CD14-positive monocyte (primary cell): Measurements from ENCODE around the gene BEST2. TPM values are rescaled to one million over a fixed set of nuclear protein-coding genes. Genes with fewer than 3 reads are reported as not detected.

Experiments used
- DNase-seq, 3 donors: peaks; one replicate each; pipeline ENCODE4 v3.0.0-alpha.2; 2011 to 2022
- H2AFZ ChIP-seq: 2 replicates; pipeline ENCODE4 v1.6.0; 2012; ENCODE audit warnings: mild to moderate bottlenecking, low read depth, low read length, inconsistent platforms; ENCODE audit not compliant: insufficient read depth, poor library complexity, severe bottlenecking
- H3K27ac ChIP-seq, 2 donors: 1 replicate in 1 of 2; 2 replicates in 1 of 2; pipeline ENCODE4 v1.5.1; 2012 to 2013; ENCODE audit warnings: low read length in 2 of 2, control low read depth in 1 of 2, inconsistent platforms in 1 of 2, low read depth in 1 of 2, mild to moderate bottlenecking in 1 of 2
- H3K27me3 ChIP-seq, 2 donors: one replicate each; pipeline versions ENCODE4 v1.6.0 to v1.6.1; 2011 to 2013; ENCODE audit warnings: low read length in 2 of 2; ENCODE audit not compliant: control insufficient read depth in 2 of 2, insufficient read depth in 2 of 2
- H3K36me3 ChIP-seq, 2 donors: replicated peaks in 1 of 2; 1 replicate in 1 of 2; 2 replicates in 1 of 2; pipeline versions ENCODE4 v1.5.1 to v1.6.1; 2012 to 2013; ENCODE audit warnings: low read length in 2 of 2, control low read depth in 1 of 2, inconsistent platforms in 1 of 2, mild to moderate bottlenecking in 1 of 2; ENCODE audit not compliant: insufficient read depth in 2 of 2, control insufficient read depth in 1 of 2
- H3K4me1 ChIP-seq, 2 donors: 1 replicate in 1 of 2; 2 replicates in 1 of 2; pipeline versions ENCODE4 v1.5.1 to v1.6.1; 2012 to 2013; ENCODE audit warnings: low read length in 2 of 2, control low read depth in 1 of 2, inconsistent platforms in 1 of 2, mild to moderate bottlenecking in 1 of 2, moderate library complexity in 1 of 2; ENCODE audit not compliant: insufficient read depth in 2 of 2, control insufficient read depth in 1 of 2
- H3K4me2 ChIP-seq: replicated peaks from 2 replicates; pipeline ENCODE3; 2012; ENCODE audit warnings: low read length, moderate library complexity, mild to moderate bottlenecking; ENCODE audit not compliant: poor library complexity, severe bottlenecking; ENCODE audit errors: extremely low read depth
- H3K4me3 ChIP-seq, 3 experiments: fragments of 200-600 bp in 1 of 3; sonication (generic) in 1 of 3; replicated peaks in 1 of 3; 1 replicate in 2 of 3; 2 replicates in 1 of 3; pipeline ENCODE4 v1.5.1; 2011 to 2013; ENCODE audit warnings: low read length in 3 of 3, mild to moderate bottlenecking in 3 of 3, control low read depth in 2 of 3, low read depth in 2 of 3, inconsistent platforms in 1 of 3, moderate library complexity in 1 of 3
- H3K79me2 ChIP-seq: 2 replicates; pipeline ENCODE4 v1.6.0; 2012; ENCODE audit warnings: mild to moderate bottlenecking, control low read depth, inconsistent platforms, low read length, moderate library complexity; ENCODE audit not compliant: insufficient read depth
- H3K9ac ChIP-seq: 2 replicates; pipeline ENCODE4 v1.6.0; 2017; ENCODE audit warnings: low read length, mild to moderate bottlenecking; ENCODE audit not compliant: insufficient read depth, poor library complexity, severe bottlenecking
- H3K9me3 ChIP-seq, 2 donors: replicated peaks in 1 of 2; 1 replicate in 1 of 2; 2 replicates in 1 of 2; pipeline versions ENCODE4 v1.5.1 to v1.6.1; 2012 to 2013; ENCODE audit warnings: low read length in 2 of 2, control low read depth in 1 of 2; ENCODE audit not compliant: control insufficient read depth in 1 of 2, insufficient read depth in 1 of 2
- H4K20me1 ChIP-seq: 2 replicates; pipeline ENCODE4 v1.6.0; 2012; ENCODE audit warnings: mild to moderate bottlenecking, low read length, control low read depth, moderate library complexity; ENCODE audit not compliant: insufficient read depth
- H3K27ac Mint-ChIP-seq, 7 donors: one replicate each; pipeline ENCODE4 v1.8.0; 2020; ENCODE audit warnings: mild to moderate bottlenecking in 7 of 7, mixed read lengths in 7 of 7, moderate library complexity in 6 of 7, inconsistent platforms in 2 of 7
- H3K27me3 Mint-ChIP-seq, 3 donors: one replicate each; pipeline ENCODE4 v1.8.0; 2021 to 2022; ENCODE audit warnings: low read depth in 3 of 3, mild to moderate bottlenecking in 3 of 3, mixed read lengths in 3 of 3, moderate library complexity in 3 of 3, inconsistent platforms in 1 of 3
- H3K36me3 Mint-ChIP-seq, 2 donors: one replicate each; pipeline ENCODE4 v1.8.0; 2020; ENCODE audit warnings: mixed read lengths in 2 of 2, inconsistent platforms in 1 of 2, mild to moderate bottlenecking in 1 of 2
- H3K4me1 Mint-ChIP-seq: one replicate; pipeline ENCODE4 v1.8.0; 2020; ENCODE audit warnings: mild to moderate bottlenecking, mixed read lengths
- H3K4me3 Mint-ChIP-seq, 2 donors: one replicate each; pipeline ENCODE4 v1.8.0; 2020; ENCODE audit warnings: mild to moderate bottlenecking in 2 of 2, mixed read lengths in 2 of 2, moderate library complexity in 1 of 2
- H3K9me3 Mint-ChIP-seq, 7 donors: one replicate each; pipeline ENCODE4 v1.8.0; 2020 to 2022; ENCODE audit warnings: mixed read lengths in 7 of 7, mild to moderate bottlenecking in 6 of 7, moderate library complexity in 6 of 7, inconsistent platforms in 2 of 7
- WGBS: methylation state at CpG from one replicate; pipeline ENCODE4 v1.1.5; 2013; ENCODE audit warnings: missing lambda C conversion rate; ENCODE audit not compliant: insufficient coverage; 5-methylcytosine and 5-hydroxymethylcytosine counted together
- intact Hi-C, 2 donors: fragments of 100-400 bp; cut with micrococcal nuclease; formaldehyde crosslinking; loops; one replicate each; pipeline versions ENCODE4 v1.15.0 to v1.15.1; 2023
- polyA plus RNA-seq, 3 donors: library from polyadenylated mRNA; depleted of rRNA in 1 of 3; unstranded in 2 of 3; stranded (reverse) in 1 of 3; fragments of 300-500 nt in 2 of 3; fragments of >200 nt in 1 of 3; fragmentation: Illumina TruSeq in 2 of 3; gene quantifications; 1 replicate in 2 of 3; 2 replicates in 1 of 3; pipeline ENCODE4 v1.2.3, GENCODE V29; 2012 to 2021
- TF ChIP-seq, protein P1 (sequence below): fragments of 200-600 bp; IDR thresholded peaks from one replicate; pipeline ENCODE4 v1.8.0; 2022; ENCODE audit warnings: antibody characterized with exemption, mild to moderate bottlenecking

Gene BEST2
- polyA plus RNA-seq, 3 donors, result not detected

DNA sequence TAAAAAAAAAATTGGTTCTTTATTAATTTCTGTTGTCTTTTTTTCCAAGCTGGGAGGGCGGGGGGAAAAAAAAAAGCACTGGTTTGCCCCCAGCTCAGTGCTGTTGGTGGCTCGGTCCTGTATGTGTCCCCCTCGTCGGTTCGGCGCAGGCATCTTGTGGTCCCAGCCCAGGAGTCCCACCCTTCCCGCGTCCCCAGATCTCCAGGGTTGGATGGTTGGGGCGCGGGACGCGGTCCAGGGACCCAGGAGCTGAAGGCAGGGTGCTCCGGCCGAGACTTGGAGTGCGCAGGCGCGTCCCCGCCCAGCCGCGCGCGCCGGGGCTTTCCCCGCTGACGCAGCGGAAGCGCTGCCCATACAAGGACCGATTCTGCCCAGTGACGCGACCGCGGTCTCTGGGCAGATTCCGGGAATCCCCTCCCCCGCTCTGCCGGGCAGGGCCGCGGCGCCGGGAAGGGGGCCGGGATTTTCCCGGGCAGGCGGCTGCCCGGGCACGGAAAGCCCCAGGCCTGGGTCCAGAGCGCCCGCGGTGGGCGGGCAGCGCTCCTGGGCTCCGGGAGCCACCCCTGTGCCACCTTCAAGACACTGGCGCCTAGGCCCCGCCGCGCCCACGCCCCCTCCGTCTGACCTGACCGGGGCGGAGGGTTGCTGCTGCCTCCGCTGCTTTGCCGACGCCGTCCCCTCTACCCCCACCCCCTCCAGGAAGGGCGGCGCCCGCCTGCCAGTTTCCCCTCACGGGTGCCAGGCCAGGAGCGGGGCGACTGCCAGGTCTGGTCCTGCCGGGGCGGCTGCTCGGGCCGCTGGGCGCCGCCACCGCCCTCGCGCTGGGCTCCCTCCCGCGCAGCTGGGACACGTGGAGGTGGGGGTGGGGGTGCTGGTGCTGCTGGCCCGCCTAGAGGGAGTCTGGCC lies 42.0 kb downstream of the BEST2 start:
- TF ChIP-seq, protein P1, sequence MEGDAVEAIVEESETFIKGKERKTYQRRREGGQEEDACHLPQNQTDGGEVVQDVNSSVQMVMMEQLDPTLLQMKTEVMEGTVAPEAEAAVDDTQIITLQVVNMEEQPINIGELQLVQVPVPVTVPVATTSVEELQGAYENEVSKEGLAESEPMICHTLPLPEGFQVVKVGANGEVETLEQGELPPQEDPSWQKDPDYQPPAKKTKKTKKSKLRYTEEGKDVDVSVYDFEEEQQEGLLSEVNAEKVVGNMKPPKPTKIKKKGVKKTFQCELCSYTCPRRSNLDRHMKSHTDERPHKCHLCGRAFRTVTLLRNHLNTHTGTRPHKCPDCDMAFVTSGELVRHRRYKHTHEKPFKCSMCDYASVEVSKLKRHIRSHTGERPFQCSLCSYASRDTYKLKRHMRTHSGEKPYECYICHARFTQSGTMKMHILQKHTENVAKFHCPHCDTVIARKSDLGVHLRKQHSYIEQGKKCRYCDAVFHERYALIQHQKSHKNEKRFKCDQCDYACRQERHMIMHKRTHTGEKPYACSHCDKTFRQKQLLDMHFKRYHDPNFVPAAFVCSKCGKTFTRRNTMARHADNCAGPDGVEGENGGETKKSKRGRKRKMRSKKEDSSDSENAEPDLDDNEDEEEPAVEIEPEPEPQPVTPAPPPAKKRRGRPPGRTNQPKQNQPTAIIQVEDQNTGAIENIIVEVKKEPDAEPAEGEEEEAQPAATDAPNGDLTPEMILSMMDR, result no peak
- H3K9ac ChIP-seq, result peak overlapping the region; percentile 100
- no peaks in the 10 kb centered on the region for H3K27me3 ChIP-seq
- H3K36me3 Mint-ChIP-seq, result peaks cover 2 to 15% of the 10 kb centered on the region in 2 donors
- 0% methylated on average over 60 of the region's 81 CpGs for WGBS
- peak; percentile 93 to 95 (median 95) for DNase-seq
- peaks cover 0 to 4% (median 1%) of the 10 kb centered on the region in 3 donors for H3K27me3 Mint-ChIP-seq
- H3K4me2 ChIP-seq, result peak overlapping the region; percentile 99
- H3K27ac ChIP-seq, result peak overlapping the region; percentile 95 to 100
- peaks cover 0 to 9% (median 0%) of the 10 kb centered on the region in 7 donors for H3K9me3 Mint-ChIP-seq
- H3K4me3 Mint-ChIP-seq, result peak overlapping the region; percentile 94 to 98
- H2AFZ ChIP-seq, result no peak overlapping the region
- no peaks in the 10 kb centered on the region for H3K9me3 ChIP-seq
- no peaks in the 10 kb centered on the region for H3K36me3 ChIP-seq
- H3K4me1 ChIP-seq, result peaks cover 42 to 44% of the 10 kb centered on the region in 2 donors
- H3K4me3 ChIP-seq, result peak overlapping the region; percentile 86 to 100 (median 100)
- intact Hi-C loops, result loop anchor here (2.0 to 10.0 kb wide), 5 partner anchors 15 to 359 kb away; partner anchors contain the start of genes CALR (in 1 of the 2), IER2 (in 1 of the 2), MAN2B1 (in 1 of the 2) and STX10 (in 1 of the 2)
- peaks cover 46% of the 10 kb centered on the region for H4K20me1 ChIP-seq
- H3K79me2 ChIP-seq, result peaks cover 57% of the 10 kb centered on the region
- H3K4me1 Mint-ChIP-seq, result peaks cover 33% of the 10 kb centered on the region
- peak overlapping the region; percentile 98 to 100 (median 100) for H3K27ac Mint-ChIP-seq

DNA sequence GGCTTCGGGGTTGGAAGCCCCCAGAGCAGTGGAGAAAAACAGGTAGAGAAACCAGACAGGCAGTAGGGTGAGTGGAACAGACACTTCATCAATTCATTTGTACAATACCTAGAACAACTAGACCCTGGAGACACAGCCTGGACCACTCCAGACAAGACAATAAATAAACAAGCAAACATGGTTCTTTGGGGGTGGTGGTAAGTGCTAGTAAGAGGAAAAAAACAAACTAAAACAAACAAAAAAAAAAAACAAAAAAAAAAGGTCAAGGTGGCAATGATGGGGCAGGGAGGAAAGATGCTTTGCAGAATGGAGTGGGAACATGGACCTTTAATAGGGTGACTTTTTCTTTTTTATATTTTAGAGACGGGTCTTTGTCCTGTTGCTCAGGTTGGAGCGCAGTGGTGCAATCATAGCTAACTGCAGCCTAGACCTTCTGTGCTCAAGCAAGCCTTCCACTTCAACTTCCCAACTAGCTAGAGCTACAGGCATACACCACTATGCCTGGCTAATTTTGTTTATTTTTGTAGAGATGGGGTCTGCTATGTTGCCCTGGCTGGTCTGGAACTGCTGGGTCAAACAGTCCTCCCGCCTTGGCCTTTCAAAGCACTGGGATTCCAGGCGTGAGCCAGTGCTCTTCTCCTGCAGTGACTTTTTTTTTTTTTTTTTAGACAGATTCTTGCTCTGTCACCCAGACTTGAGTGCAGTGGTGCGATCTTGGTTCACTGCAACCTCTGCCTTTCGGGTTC lies 42.8 kb downstream of the BEST2 start:
- H3K9me3 ChIP-seq, result no peaks in the 10 kb centered on the region
- DNase-seq, result peak; percentile 41 to 49 (median 44)
- peaks cover 49% of the 10 kb centered on the region for H3K79me2 ChIP-seq
- no peaks in the 10 kb centered on the region for H3K27me3 ChIP-seq
- Mint-ChIP-seq H3K4me3 (peak overlapping the region; percentile 84 to 87), H3K4me1 (peaks cover 31% of the 10 kb centered on the region), H3K9me3 (peaks cover 0 to 9% (median 0%) of the 10 kb centered on the region in 7 donors), H3K27ac (peak overlapping the region; percentile 91 to 100 (median 95)), H3K36me3 (peaks cover 2 to 17% of the 10 kb centered on the region in 2 donors), H3K27me3 (peaks cover 0 to 4% (median 0%) of the 10 kb centered on the region in 3 donors)
- peak overlapping the region; percentile 95 to 100 for H3K27ac ChIP-seq
- no peaks in the 10 kb centered on the region for H3K36me3 ChIP-seq
- peak overlapping the region; percentile 86 to 100 (median 100) for H3K4me3 ChIP-seq
- H3K4me1 ChIP-seq, result peaks cover 35 to 38% of the 10 kb centered on the region in 2 donors
- TF ChIP-seq, protein P1, result no peak
- H3K9ac ChIP-seq, result peak overlapping the region; percentile 100
- intact Hi-C loops, result loop anchor here (2.0 to 10.0 kb wide), 5 partner anchors 16 to 358 kb away; partner anchors contain the start of genes CALR (in 1 of the 2), IER2 (in 1 of the 2), MAN2B1 (in 1 of the 2) and STX10 (in 1 of the 2)
- H4K20me1 ChIP-seq, result peaks cover 46% of the 10 kb centered on the region
- 96% methylated on average over 2 of the region's 7 CpGs for WGBS
- no peak overlapping the region for H2AFZ ChIP-seq
- peak overlapping the region; percentile 99 for H3K4me2 ChIP-seq
